Mesendoderm (in vitro differentiated cells): ENCODE data around the gene GSAP.

ENCODE experiments used
- DNase-seq: peaks from one replicate; pipeline ENCODE4 v3.0.0; 2013
- H2AK5ac ChIP-seq: 2 replicates; pipeline ENCODE4 v1.6.1; 2013; ENCODE audit warnings: low read length, inconsistent platforms
- H2BK120ac ChIP-seq: 2 replicates; pipeline ENCODE4 v1.6.1; 2013; ENCODE audit warnings: low read depth, mild to moderate bottlenecking, low read length, moderate library complexity, mixed read lengths
- H2BK15ac ChIP-seq: replicated peaks from 2 replicates; pipeline ENCODE4 v1.6.1; 2013; ENCODE audit warnings: low read depth, mild to moderate bottlenecking, moderate library complexity
- H2BK5ac ChIP-seq: 2 replicates; pipeline ENCODE4 v1.6.1; 2013; ENCODE audit warnings: low read length, inconsistent platforms
- H3K18ac ChIP-seq: 2 replicates; pipeline ENCODE4 v1.6.1; 2013; ENCODE audit warnings: mild to moderate bottlenecking, low read length, mixed read lengths
- H3K23ac ChIP-seq: one replicate; pipeline ENCODE4 v1.6.1; 2013; ENCODE audit warnings: low read length
- H3K27ac ChIP-seq: 2 replicates; pipeline ENCODE4 v1.5.1; 2013; ENCODE audit warnings: low read depth, mild to moderate bottlenecking, inconsistent platforms, low read length, moderate library complexity
- H3K27me3 ChIP-seq: 2 replicates; pipeline ENCODE4 v1.6.1; 2013; ENCODE audit warnings: low read length, control low read depth, mild to moderate bottlenecking, inconsistent platforms; ENCODE audit not compliant: insufficient read depth, poor library complexity
- H3K36me3 ChIP-seq: 2 replicates; pipeline ENCODE4 v1.6.1; 2013; ENCODE audit warnings: low read length, inconsistent platforms; ENCODE audit not compliant: control insufficient read depth, insufficient read depth
- H3K4ac ChIP-seq: one replicate; pipeline ENCODE4 v1.6.1; 2013; ENCODE audit warnings: low read depth, mild to moderate bottlenecking, low read length, moderate library complexity
- H3K4me1 ChIP-seq: 2 replicates; pipeline ENCODE4 v1.6.1; 2013; ENCODE audit warnings: low read depth, low read length, inconsistent platforms; ENCODE audit not compliant: control insufficient read depth
- H3K4me2 ChIP-seq: 2 replicates; pipeline ENCODE4 v1.6.1; 2013; ENCODE audit warnings: low read length
- H3K4me3 ChIP-seq: 2 replicates; pipeline ENCODE4 v1.5.1; 2013; ENCODE audit warnings: mild to moderate bottlenecking, low read length
- H3K56ac ChIP-seq: one replicate; pipeline ENCODE4 v1.6.1; 2013; ENCODE audit warnings: low read length
- H3K79me1 ChIP-seq: 2 replicates; pipeline ENCODE4 v1.6.1; 2013; ENCODE audit warnings: low read length, inconsistent platforms
- H3K79me2 ChIP-seq: 2 replicates; pipeline ENCODE4 v1.6.1; 2013; ENCODE audit warnings: mild to moderate bottlenecking, low read length; ENCODE audit not compliant: control insufficient read depth, insufficient read depth
- H3K9ac ChIP-seq: 2 replicates; pipeline ENCODE4 v1.6.1; 2013; ENCODE audit warnings: low read length, inconsistent platforms
- H4K5ac ChIP-seq: one replicate; pipeline ENCODE4 v1.6.1; 2013; ENCODE audit warnings: low read length
- H4K8ac ChIP-seq: one replicate; pipeline ENCODE4 v1.6.1; 2013; ENCODE audit warnings: low read depth, mild to moderate bottlenecking, control low read depth, low read length, moderate library complexity
- WGBS: extraction: QIAGEN DNeasy Blood & Tissue Kit; methylation state at CpG from one replicate; pipeline ENCODE4 v1.1.7; 2013; ENCODE audit warnings: low lambda C conversion rate, missing lambda C conversion rate; ENCODE audit not compliant: insufficient coverage; ENCODE audit errors: extremely low coverage; 5-methylcytosine and 5-hydroxymethylcytosine counted together

GSAP gene

GRCh38 chr7:77460057-77460486 lies 43.9 kb upstream of the GSAP start:
- H3K27me3 ChIP-seq: no peaks in the 10 kb centered on the region
- no peak overlapping the region for H3K27ac ChIP-seq
- no peak overlapping the region for H3K4me3 ChIP-seq
- peak; percentile 53 for DNase-seq
- H2AK5ac ChIP-seq: no peak overlapping the region
- WGBS: no CpG with 5 or more reads among the region's 3 CpGs
- H3K4me2 ChIP-seq: no peak overlapping the region
- no peak overlapping the region for H3K18ac ChIP-seq
- no peak overlapping the region for H3K23ac ChIP-seq
- no peaks in the 10 kb centered on the region for H3K79me1 ChIP-seq
- H3K56ac ChIP-seq: no peak overlapping the region
- H4K5ac ChIP-seq: no peak overlapping the region
- H2BK15ac ChIP-seq: no peak overlapping the region
- H3K36me3 ChIP-seq: no peaks in the 10 kb centered on the region
- no peak overlapping the region for H2BK120ac ChIP-seq
- H4K8ac ChIP-seq: peak overlapping the region; percentile 76
- H2BK5ac ChIP-seq: no peak overlapping the region
- H3K9ac ChIP-seq: no peak overlapping the region
- H3K4ac ChIP-seq: no peak overlapping the region
- H3K79me2 ChIP-seq: no peaks in the 10 kb centered on the region
- no peaks in the 10 kb centered on the region for H3K4me1 ChIP-seq

GRCh38 chr7:77459311-77459726 lies 43.2 kb upstream of the GSAP start:
- Histone ChIP-seq H3K18ac (no peak overlapping the region), H2BK120ac (no peak overlapping the region), H3K79me2 (no peaks in the 10 kb centered on the region), H4K8ac (no peak overlapping the region), H4K5ac (no peak overlapping the region), H3K27me3 (no peaks in the 10 kb centered on the region), H3K36me3 (no peaks in the 10 kb centered on the region), H3K9ac (no peak overlapping the region), H3K56ac (no peak overlapping the region), H3K4me1 (no peaks in the 10 kb centered on the region), H2BK5ac (no peak overlapping the region), H3K4me2 (no peak overlapping the region), H3K4ac (no peak overlapping the region), H3K4me3 (no peak overlapping the region), H3K23ac (no peak overlapping the region), H3K79me1 (no peaks in the 10 kb centered on the region), H2BK15ac (no peak overlapping the region), H3K27ac (no peak overlapping the region), H2AK5ac (no peak overlapping the region)
- no peak for DNase-seq
- no CpG with 5 or more reads among the region's 2 CpGs for WGBS

DNA sequence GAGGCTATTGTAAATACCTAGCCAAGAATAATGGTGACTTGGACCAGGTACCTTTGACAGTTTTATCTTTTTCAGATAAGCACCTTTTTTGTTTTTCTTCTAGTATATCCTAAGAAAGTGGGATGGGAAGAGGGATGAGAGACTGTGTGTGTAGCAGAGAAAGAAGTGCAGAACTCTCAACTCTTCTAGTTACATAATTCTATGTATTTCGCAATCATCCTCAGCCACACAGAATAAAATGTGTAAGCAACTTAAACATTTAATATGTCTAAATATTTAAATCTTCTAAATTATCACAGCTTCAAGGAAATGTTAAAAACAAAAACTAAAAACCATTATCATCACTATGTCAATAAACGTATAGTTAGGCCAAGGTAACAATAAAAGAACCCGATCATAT lies 42.6 kb upstream of the GSAP start:
- Histone ChIP-seq H2BK120ac (no peak overlapping the region), H3K4ac (no peak overlapping the region), H4K8ac (no peak overlapping the region), H2AK5ac (no peak overlapping the region), H3K9ac (no peak overlapping the region), H2BK5ac (no peak overlapping the region), H3K79me1 (no peaks in the 10 kb centered on the region), H3K4me1 (no peaks in the 10 kb centered on the region), H3K27ac (no peak overlapping the region), H3K4me3 (no peak overlapping the region), H3K27me3 (no peaks in the 10 kb centered on the region), H3K23ac (no peak overlapping the region), H3K79me2 (no peaks in the 10 kb centered on the region), H3K4me2 (no peak overlapping the region), H3K36me3 (no peaks in the 10 kb centered on the region), H3K18ac (no peak overlapping the region), H4K5ac (no peak overlapping the region), H2BK15ac (no peak overlapping the region), H3K56ac (no peak overlapping the region)
- no CpG with 5 or more reads among the region's 3 CpGs for WGBS
- no peak for DNase-seq

DNA sequence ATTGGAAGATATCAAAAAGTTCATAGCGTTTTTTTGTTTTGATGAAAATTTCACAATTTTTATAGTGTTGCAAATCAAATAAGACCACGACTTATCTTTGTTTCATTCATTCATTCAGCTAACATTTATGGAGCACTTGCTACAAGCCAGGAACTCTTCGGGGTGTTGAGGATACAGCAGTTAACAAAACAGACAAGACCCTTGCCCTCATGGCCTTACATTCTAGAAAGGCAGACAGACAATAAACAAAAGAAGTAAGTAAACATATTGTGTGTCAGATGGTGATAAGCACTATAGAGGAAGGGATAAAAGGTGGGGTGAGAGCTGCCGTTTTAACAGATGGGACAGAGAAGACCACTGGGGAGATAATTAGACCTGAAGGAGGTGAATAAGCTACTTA lies 41.6 kb upstream of the GSAP start:
- Histone ChIP-seq H2AK5ac (no peak overlapping the region), H3K27ac (no peak overlapping the region), H3K56ac (no peak overlapping the region), H3K79me2 (no peaks in the 10 kb centered on the region), H3K4me1 (no peaks in the 10 kb centered on the region), H3K18ac (no peak overlapping the region), H3K79me1 (no peaks in the 10 kb centered on the region), H4K5ac (no peak overlapping the region), H2BK5ac (no peak overlapping the region), H3K4ac (no peak overlapping the region), H2BK15ac (no peak overlapping the region), H3K27me3 (no peaks in the 10 kb centered on the region), H3K23ac (no peak overlapping the region), H2BK120ac (no peak overlapping the region), H3K4me3 (no peak overlapping the region), H3K36me3 (no peaks in the 10 kb centered on the region), H3K9ac (no peak overlapping the region), H3K4me2 (no peak overlapping the region), H4K8ac (no peak overlapping the region)
- no peak for DNase-seq
- no CpG with 5 or more reads among the region's 4 CpGs for WGBS

- no peak overlapping the region for H2BK5ac ChIP-seq
- no peak overlapping the region for H2AK5ac ChIP-seq
- no peak for DNase-seq
- no peak overlapping the region for H3K23ac ChIP-seq
- H3K9ac ChIP-seq: no peak overlapping the region
- no peaks in the 10 kb centered on the region for H3K36me3 ChIP-seq
- WGBS: no CpG with 5 or more reads among the region's 4 CpGs
- no peak overlapping the region for H3K4me2 ChIP-seq
- H3K79me1 ChIP-seq: no peaks in the 10 kb centered on the region
- no peak overlapping the region for H3K56ac ChIP-seq
- no peak overlapping the region for H4K8ac ChIP-seq
- no peak overlapping the region for H3K27ac ChIP-seq
- H4K5ac ChIP-seq: no peak overlapping the region
- no peak overlapping the region for H3K18ac ChIP-seq
- H2BK15ac ChIP-seq: no peak overlapping the region
- no peak overlapping the region for H3K4me3 ChIP-seq
- no peaks in the 10 kb centered on the region for H3K4me1 ChIP-seq
- no peak overlapping the region for H2BK120ac ChIP-seq
- no peaks in the 10 kb centered on the region for H3K27me3 ChIP-seq
- no peak overlapping the region for H3K4ac ChIP-seq
- H3K79me2 ChIP-seq: no peaks in the 10 kb centered on the region
Observed at GRCh38 chr7:77456696-77457095, 40.5 kb upstream of the GSAP start.

DNA sequence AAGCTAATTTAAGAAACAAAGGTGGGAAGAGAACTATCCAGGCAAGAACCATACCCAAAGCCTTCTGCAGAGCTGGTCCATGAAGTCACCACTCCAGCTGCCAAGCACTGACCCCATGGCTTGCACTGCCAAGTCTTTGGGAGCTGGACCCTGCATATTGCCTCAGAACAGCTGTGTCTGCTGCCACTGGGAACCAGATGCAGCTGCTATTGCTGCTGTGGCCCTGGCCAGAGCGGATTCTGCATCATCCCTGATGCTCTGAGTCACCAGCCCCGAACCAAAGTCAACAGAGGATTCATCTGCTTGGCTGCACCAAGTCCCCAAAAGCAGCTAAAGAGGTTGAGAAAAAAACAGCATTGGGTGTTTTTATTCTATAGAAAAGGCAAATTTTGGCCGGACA lies 39.2 kb upstream of the GSAP start:
- no peaks in the 10 kb centered on the region for H3K4me1 ChIP-seq
- no peak overlapping the region for H3K4me2 ChIP-seq
- H3K79me1 ChIP-seq: no peaks in the 10 kb centered on the region
- no peak overlapping the region for H3K18ac ChIP-seq
- no peaks in the 10 kb centered on the region for H3K36me3 ChIP-seq
- no peaks in the 10 kb centered on the region for H3K79me2 ChIP-seq
- no peak overlapping the region for H4K8ac ChIP-seq
- H4K5ac ChIP-seq: no peak overlapping the region
- no peak for DNase-seq
- no peak overlapping the region for H2BK5ac ChIP-seq
- no peak overlapping the region for H2BK120ac ChIP-seq
- H3K23ac ChIP-seq: no peak overlapping the region
- H3K27me3 ChIP-seq: no peaks in the 10 kb centered on the region
- no peak overlapping the region for H3K9ac ChIP-seq
- H3K4ac ChIP-seq: no peak overlapping the region
- no peak overlapping the region for H3K56ac ChIP-seq
- H2BK15ac ChIP-seq: no peak overlapping the region
- H3K27ac ChIP-seq: no peak overlapping the region
- no CpG with 5 or more reads among the region's 3 CpGs for WGBS
- no peak overlapping the region for H3K4me3 ChIP-seq
- no peak overlapping the region for H2AK5ac ChIP-seq
